ENCODE data around the gene SPATS2L.

DNA sequence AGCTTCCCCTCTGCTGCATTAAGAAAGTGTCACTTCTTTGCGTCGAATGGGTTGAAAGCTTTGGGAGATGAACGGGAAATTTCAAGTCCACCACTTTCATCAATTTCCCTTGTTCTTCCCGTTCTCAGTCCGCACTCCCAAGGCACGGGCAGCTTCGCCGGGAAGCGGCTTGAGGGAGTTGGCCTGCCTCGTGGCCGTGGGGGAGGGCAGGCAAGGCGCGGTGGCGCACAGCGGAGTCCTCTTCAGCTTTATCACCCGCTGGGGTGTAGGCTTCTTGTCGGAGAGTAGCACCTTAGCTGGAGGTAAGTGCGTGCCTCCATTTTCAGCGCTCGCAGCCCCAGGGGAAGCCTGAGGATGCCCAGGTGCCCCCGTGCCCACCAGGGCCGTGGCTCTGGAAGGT is 183.5 kb downstream of the SPATS2L start:
- no peak for TF ChIP-seq FOXJ3 (CRISPR knock-in tag; IDR thresholded peaks at IDR 0.05)
- TF ChIP-seq, protein P1, sequence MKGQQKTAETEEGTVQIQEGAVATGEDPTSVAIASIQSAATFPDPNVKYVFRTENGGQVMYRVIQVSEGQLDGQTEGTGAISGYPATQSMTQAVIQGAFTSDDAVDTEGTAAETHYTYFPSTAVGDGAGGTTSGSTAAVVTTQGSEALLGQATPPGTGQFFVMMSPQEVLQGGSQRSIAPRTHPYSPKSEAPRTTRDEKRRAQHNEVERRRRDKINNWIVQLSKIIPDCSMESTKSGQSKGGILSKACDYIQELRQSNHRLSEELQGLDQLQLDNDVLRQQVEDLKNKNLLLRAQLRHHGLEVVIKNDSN (IDR thresholded peaks at IDR 0.05; ENCODE audit: borderline replicate concordance, low read depth), result no peak
- no peak for TF ChIP-seq RXRA (IDR thresholded peaks at IDR 0.05; ENCODE audit: borderline replicate concordance, low read depth)
